H9 (cell line): ENCODE measurements around the gene PAX9. TPM values are rescaled to one million over a fixed set of nuclear protein-coding genes. Genes with fewer than 3 reads are reported as not detected.

Experiments used
- DNase-seq: peaks from one replicate; pipeline ENCODE4 v3.0.0-alpha.2; 2017
- H2AFZ ChIP-seq: one replicate; pipeline ENCODE4 v1.6.1; 2013; ENCODE audit warnings: mild to moderate bottlenecking, low read length, control low read depth, moderate library complexity
- H2AK5ac ChIP-seq: 2 replicates; pipeline ENCODE4 v1.6.1; 2013; ENCODE audit warnings: low read length, control low read depth, mixed read lengths; ENCODE audit not compliant: insufficient read length
- H2BK120ac ChIP-seq: one replicate; pipeline ENCODE4 v1.6.1; 2013; ENCODE audit warnings: low read depth, mild to moderate bottlenecking, low read length, control low read depth, inconsistent platforms; ENCODE audit not compliant: poor library complexity, severe bottlenecking
- H2BK12ac ChIP-seq: 2 replicates; pipeline ENCODE4 v1.6.1; 2013; ENCODE audit warnings: low read length, control low read depth, mixed read lengths, low read depth; ENCODE audit not compliant: insufficient read length
- H2BK15ac ChIP-seq: 2 replicates; pipeline ENCODE4 v1.6.1; 2013; ENCODE audit warnings: low read depth, low read length, control low read depth
- H2BK20ac ChIP-seq: one replicate; pipeline ENCODE4 v1.6.1; 2013; ENCODE audit warnings: low read depth, mild to moderate bottlenecking, low read length, control low read depth, inconsistent platforms; ENCODE audit not compliant: poor library complexity, severe bottlenecking
- H2BK5ac ChIP-seq: 2 replicates; pipeline ENCODE4 v1.6.1; 2013; ENCODE audit warnings: low read length, control low read depth, mixed read lengths; ENCODE audit not compliant: insufficient read length
- H3K14ac ChIP-seq: 2 replicates; pipeline ENCODE4 v1.6.1; 2013; ENCODE audit warnings: low read length, control low read depth; ENCODE audit not compliant: insufficient read depth
- H3K18ac ChIP-seq: 2 replicates; pipeline ENCODE4 v1.6.1; 2013; ENCODE audit warnings: low read depth, mild to moderate bottlenecking, mixed read lengths, low read length, control low read depth; ENCODE audit not compliant: insufficient read length
- H3K23ac ChIP-seq: 2 replicates; pipeline ENCODE4 v1.6.1; 2013; ENCODE audit warnings: low read length, control low read depth, mixed read lengths, low read depth; ENCODE audit not compliant: insufficient read length
- H3K23me2 ChIP-seq: 2 replicates; pipeline ENCODE4 v1.6.1; 2013; ENCODE audit warnings: low read depth, mild to moderate bottlenecking, mixed read lengths, low read length, control low read depth; ENCODE audit not compliant: insufficient read length, poor library complexity, severe bottlenecking
- H3K27ac ChIP-seq: 2 replicates; pipeline ENCODE4 v1.5.1; 2013; ENCODE audit warnings: low read length, control low read depth, mixed read lengths, low read depth; ENCODE audit not compliant: insufficient read length
- H3K27me3 ChIP-seq: 2 replicates; pipeline ENCODE4 v1.6.1; 2013; ENCODE audit warnings: low read length, control low read depth, inconsistent platforms; ENCODE audit not compliant: insufficient read depth
- H3K4ac ChIP-seq: 2 replicates; pipeline ENCODE4 v1.6.1; 2013; ENCODE audit warnings: low read depth, mild to moderate bottlenecking, control low read depth, inconsistent platforms, low read length, moderate library complexity
- H3K4me1 ChIP-seq: 2 replicates; pipeline ENCODE4 v1.6.1; 2013; ENCODE audit warnings: low read length, control low read depth, inconsistent platforms; ENCODE audit not compliant: insufficient read depth
- H3K4me2 ChIP-seq: 2 replicates; pipeline ENCODE4 v1.6.1; 2013; ENCODE audit warnings: low read length, control low read depth, mixed read lengths; ENCODE audit not compliant: insufficient read length, insufficient read depth
- H3K56ac ChIP-seq: 2 replicates; pipeline ENCODE4 v1.6.1; 2013; ENCODE audit warnings: low read depth, mild to moderate bottlenecking, mixed read lengths, low read length, control low read depth; ENCODE audit not compliant: insufficient read length
- H3K79me1 ChIP-seq: 2 replicates; pipeline ENCODE4 v1.6.1; 2013; ENCODE audit warnings: low read depth, mild to moderate bottlenecking, moderate library complexity, low read length, control low read depth, inconsistent platforms; ENCODE audit not compliant: insufficient read depth, poor library complexity, severe bottlenecking
- H3K79me2 ChIP-seq: 2 replicates; pipeline ENCODE4 v1.6.1; 2013; ENCODE audit warnings: low read length, control low read depth, inconsistent platforms; ENCODE audit not compliant: insufficient read depth
- H3K9ac ChIP-seq: 2 replicates; pipeline ENCODE4 v1.6.1; 2013; ENCODE audit warnings: low read length, control low read depth, mixed read lengths; ENCODE audit not compliant: insufficient read length; ENCODE audit errors: extremely low read depth
- H3K9me3 ChIP-seq: one replicate; pipeline ENCODE4 v1.6.1; 2013; ENCODE audit warnings: low read depth, low read length, inconsistent platforms; ENCODE audit not compliant: control insufficient read depth
- H3T11ph ChIP-seq: one replicate; pipeline ENCODE4 v1.6.1; 2013; ENCODE audit warnings: mild to moderate bottlenecking, low read length, control low read depth, inconsistent platforms
- H4K20me1 ChIP-seq: one replicate; pipeline ENCODE4 v1.6.1; 2013; ENCODE audit not compliant: control insufficient read depth, insufficient read length, insufficient read depth
- H4K5ac ChIP-seq: 2 replicates; pipeline ENCODE4 v1.6.1; 2013; ENCODE audit warnings: low read depth, mild to moderate bottlenecking, mixed read lengths, low read length, control low read depth; ENCODE audit not compliant: insufficient read length
- H4K8ac ChIP-seq: replicated peaks from 2 replicates; pipeline ENCODE4 v1.6.1; 2013; ENCODE audit warnings: low read length, control low read depth, mixed read lengths, low read depth; ENCODE audit not compliant: insufficient read length
- H4K91ac ChIP-seq: 2 replicates; pipeline ENCODE4 v1.6.1; 2013; ENCODE audit warnings: low read depth, mild to moderate bottlenecking, moderate library complexity, mixed read lengths, low read length, control low read depth; ENCODE audit not compliant: insufficient read length
- H3K27ac Mint-ChIP-seq, 3 experiments: 2 replicates in 2 of 3; 3 replicates in 1 of 3; pipeline ENCODE4 v1.8.0; 2020 to 2021; ENCODE audit warnings: mixed read lengths in 3 of 3, mild to moderate bottlenecking in 1 of 3, moderate library complexity in 1 of 3
- H3K27me3 Mint-ChIP-seq: 2 replicates; pipeline ENCODE4 v1.8.0; 2021; ENCODE audit warnings: low read depth, mild to moderate bottlenecking, moderate library complexity, mixed read lengths
- H3K36me3 Mint-ChIP-seq, 3 experiments: 2 replicates in 2 of 3; 3 replicates in 1 of 3; pipeline ENCODE4 v1.8.0; 2020 to 2021; ENCODE audit warnings: low read depth in 3 of 3, mixed read lengths in 3 of 3; ENCODE audit not compliant: insufficient read depth in 1 of 3
- H3K4me1 Mint-ChIP-seq, 2 experiments: 2 replicates each; pipeline ENCODE4 v1.8.0; 2020; ENCODE audit warnings: mixed read lengths in 2 of 2
- H3K4me3 Mint-ChIP-seq, 2 experiments: 2 replicates in 1 of 2; 3 replicates in 1 of 2; pipeline ENCODE4 v1.8.0; 2020 to 2021; ENCODE audit warnings: mild to moderate bottlenecking in 2 of 2, mixed read lengths in 2 of 2, moderate library complexity in 1 of 2
- H3K9me3 Mint-ChIP-seq, 2 experiments: 2 replicates in 1 of 2; 3 replicates in 1 of 2; pipeline ENCODE4 v1.8.0; 2020; ENCODE audit warnings: mild to moderate bottlenecking in 2 of 2, mixed read lengths in 2 of 2, moderate library complexity in 1 of 2
- CTCF ChIP-seq: fragments of 200-600 bp; sonication (generic); conservative IDR thresholded peaks from 3 replicates; pipeline ENCODE4 v1.8.0; 2021; ENCODE audit warnings: antibody characterized with exemption, mild to moderate bottlenecking
- WGBS: extraction: QIAGEN DNeasy Blood & Tissue Kit; methylation state at CpG from one replicate; pipeline ENCODE4 v1.1.7; 2013; ENCODE audit warnings: missing lambda C conversion rate, low lambda C conversion rate, mixed read lengths; ENCODE audit not compliant: insufficient read length; ENCODE audit errors: extremely low coverage; 5-methylcytosine and 5-hydroxymethylcytosine counted together
- total RNA-seq: library from RNA; stranded (reverse); gene quantifications from 2 replicates; pipeline ENCODE4 v1.2.1, GENCODE V29; 2021

The PAX9 gene
- total RNA-seq, 1 experiment from 2014 or later: not detected

GRCh38 chr14:36701132-36701531 is 39.5 kb downstream of the PAX9 start:
- TF ChIP-seq CTCF: no peak
- no peak overlapping the region for H3K23ac ChIP-seq
- no peaks in the 10 kb centered on the region for H3K27me3 ChIP-seq
- no peaks in the 10 kb centered on the region for H3K79me1 ChIP-seq
- H3K4me3 Mint-ChIP-seq: no peak overlapping the region
- no peak for DNase-seq
- H2BK20ac ChIP-seq: no peak overlapping the region
- H3K27ac Mint-ChIP-seq: no peak overlapping the region
- H3T11ph ChIP-seq: no peak overlapping the region
- H3K4ac ChIP-seq: no peak overlapping the region
- H4K20me1 ChIP-seq: no peaks in the 10 kb centered on the region
- H3K18ac ChIP-seq: no peak overlapping the region
- no peak overlapping the region for H2AFZ ChIP-seq
- H3K79me2 ChIP-seq: no peaks in the 10 kb centered on the region
- peaks cover 11% of the 10 kb centered on the region for H3K27me3 Mint-ChIP-seq
- no peak overlapping the region for H3K27ac ChIP-seq
- H3K14ac ChIP-seq: no peak overlapping the region
- WGBS: no CpG with 5 or more reads among the region's 1 CpG
- H3K9me3 ChIP-seq: no peaks in the 10 kb centered on the region
- H4K8ac ChIP-seq: no peak overlapping the region
- no peaks in the 10 kb centered on the region for H3K23me2 ChIP-seq
- no peak overlapping the region for H4K91ac ChIP-seq
- H3K36me3 Mint-ChIP-seq: peaks cover 0 to 13% (median 3%) of the 10 kb centered on the region in 3 experiments; a peak in 4 of 7 replicates
- H3K4me1 Mint-ChIP-seq: peaks cover 3 to 5% of the 10 kb centered on the region in 2 experiments
- no peaks in the 10 kb centered on the region; the same call in 1 of the 2 replicates for H3K4me1 ChIP-seq
- H2AK5ac ChIP-seq: no peak overlapping the region
- no peak overlapping the region for H2BK15ac ChIP-seq
- no peak overlapping the region for H3K9ac ChIP-seq
- H4K5ac ChIP-seq: no peak overlapping the region
- no peak overlapping the region for H2BK120ac ChIP-seq
- no peak overlapping the region for H2BK5ac ChIP-seq
- no peak overlapping the region for H3K4me2 ChIP-seq
- peaks cover 19 to 20% of the 10 kb centered on the region in 2 experiments for H3K9me3 Mint-ChIP-seq
- no peak overlapping the region for H3K56ac ChIP-seq
- H2BK12ac ChIP-seq: no peak overlapping the region
